ENCODE measurements around the gene FABP1.

FABP1 gene

GRCh38 chr2:88144914-88145497 is 17.1 kb upstream of the FABP1 start:
- no peak for TF ChIP-seq CTCF (IDR thresholded peaks at IDR 0.05; ENCODE audit: insufficient read depth, low read length, poor library complexity, severe bottlenecking)
- H3K36me3 ChIP-seq (ENCODE audit: control insufficient read depth, insufficient read depth, low read length), result no peaks in the 10 kb centered on the region
- no peak for DNase-seq (ENCODE audit: extremely low read depth, insufficient read length)
- no peaks in the 10 kb centered on the region for H3K27me3 ChIP-seq (replicated peaks; ENCODE audit: control insufficient read depth, insufficient read depth, low read length)
- H3K4me3 ChIP-seq (replicated peaks; ENCODE audit: low read depth, low read length), result no peak overlapping the region

- Histone ChIP-seq H3K27me3 (replicated peaks; ENCODE audit: control insufficient read depth, insufficient read depth, low read length) (no peaks in the 10 kb centered on the region), H3K36me3 (ENCODE audit: control insufficient read depth, insufficient read depth, low read length) (no peaks in the 10 kb centered on the region)
- TF ChIP-seq CTCF (IDR thresholded peaks at IDR 0.05; ENCODE audit: insufficient read depth, low read length, poor library complexity, severe bottlenecking), result no peak
These were observed 16.4 kb upstream of the FABP1 start for GRCh38 chr2:88144271-88144670.

GRCh38 chr2:88141952-88142351 is 14.1 kb upstream of the FABP1 start:
- no peak for DNase-seq (ENCODE audit: extremely low read depth, insufficient read length)
- TF ChIP-seq CTCF (IDR thresholded peaks at IDR 0.05; ENCODE audit: insufficient read depth, low read length, poor library complexity, severe bottlenecking), result no peak
- H3K4me3 ChIP-seq (replicated peaks; ENCODE audit: low read depth, low read length), result no peak overlapping the region
- no peaks in the 10 kb centered on the region for H3K27me3 ChIP-seq (replicated peaks; ENCODE audit: control insufficient read depth, insufficient read depth, low read length)
- H3K36me3 ChIP-seq (ENCODE audit: control insufficient read depth, insufficient read depth, low read length), result no peaks in the 10 kb centered on the region

More at GRCh38 chr2:88144271-88144670, 16.4 kb upstream of the FABP1 start:
- H3K4me3 ChIP-seq (replicated peaks; ENCODE audit: low read depth, low read length), result no peak overlapping the region
- no peak for DNase-seq (ENCODE audit: extremely low read depth, insufficient read length)

- no peak for DNase-seq (ENCODE audit: extremely low read depth, insufficient read length)
- Histone ChIP-seq H3K27me3 (replicated peaks; ENCODE audit: control insufficient read depth, insufficient read depth, low read length) (no peaks in the 10 kb centered on the region), H3K36me3 (ENCODE audit: control insufficient read depth, insufficient read depth, low read length) (no peaks in the 10 kb centered on the region), H3K4me3 (replicated peaks; ENCODE audit: low read depth, low read length) (no peak overlapping the region)
- no peak for TF ChIP-seq CTCF (IDR thresholded peaks at IDR 0.05; ENCODE audit: insufficient read depth, low read length, poor library complexity, severe bottlenecking)
These were observed 11.9 kb upstream of the FABP1 start for GRCh38 chr2:88139804-88140203.

- Histone ChIP-seq H3K4me3 (replicated peaks; ENCODE audit: low read depth, low read length) (no peak overlapping the region), H3K27me3 (replicated peaks; ENCODE audit: control insufficient read depth, insufficient read depth, low read length) (no peaks in the 10 kb centered on the region), H3K36me3 (ENCODE audit: control insufficient read depth, insufficient read depth, low read length) (no peaks in the 10 kb centered on the region)
- TF ChIP-seq CTCF (IDR thresholded peaks at IDR 0.05; ENCODE audit: insufficient read depth, low read length, poor library complexity, severe bottlenecking), result no peak
- no peak for DNase-seq (ENCODE audit: extremely low read depth, insufficient read length)
These were observed 11.4 kb upstream of the FABP1 start for GRCh38 chr2:88139203-88139702.

- no peak overlapping the region for H3K4me3 ChIP-seq (replicated peaks; ENCODE audit: low read depth, low read length)
- H3K36me3 ChIP-seq (ENCODE audit: control insufficient read depth, insufficient read depth, low read length), result no peaks in the 10 kb centered on the region
- DNase-seq (ENCODE audit: extremely low read depth, insufficient read length), result no peak
- no peaks in the 10 kb centered on the region for H3K27me3 ChIP-seq (replicated peaks; ENCODE audit: control insufficient read depth, insufficient read depth, low read length)
- TF ChIP-seq CTCF (IDR thresholded peaks at IDR 0.05; ENCODE audit: insufficient read depth, low read length, poor library complexity, severe bottlenecking), result no peak
These were observed 10.0 kb upstream of the FABP1 start for GRCh38 chr2:88137833-88138232.
